Activated CD8-positive, alpha-beta memory T cell treated with anti-CD3 and anti-CD28 coated beads, Interleukin-2, amount 50 U/mL, for 24 hours (primary cell): ENCODE data around the gene ACP7.
"Not testable (repeated sequence)": the region's sequence is repeated elsewhere in the genome, so short reads cannot be mapped to it uniquely, and the experiment has no call there.

Experiments used
- DNase-seq: peaks from one replicate; pipeline ENCODE4 v3.0.0-alpha.2; 2020; ENCODE audit errors: extremely low read depth

The ACP7 gene

DNA sequence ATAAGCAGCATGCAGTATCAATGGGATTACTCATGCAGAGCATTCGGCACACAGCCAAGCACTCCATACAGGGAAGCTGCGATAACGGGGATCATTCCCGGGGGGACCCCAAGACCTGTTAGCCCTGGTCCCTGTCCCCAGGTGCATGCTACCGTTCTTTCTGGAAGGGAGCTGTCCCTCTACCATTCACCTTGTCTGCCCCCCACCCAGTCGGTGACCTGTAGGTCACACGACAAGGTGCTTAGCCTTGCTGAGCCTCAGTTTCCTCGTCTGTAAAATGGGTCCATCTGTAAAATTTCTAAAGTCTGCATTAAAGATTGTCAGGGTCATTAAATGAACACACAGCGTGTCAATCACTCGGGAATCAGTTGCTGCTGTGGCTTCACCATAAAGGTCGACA is 6.8 kb upstream of the ACP7 start:
- DNase-seq, result no peak

DNA sequence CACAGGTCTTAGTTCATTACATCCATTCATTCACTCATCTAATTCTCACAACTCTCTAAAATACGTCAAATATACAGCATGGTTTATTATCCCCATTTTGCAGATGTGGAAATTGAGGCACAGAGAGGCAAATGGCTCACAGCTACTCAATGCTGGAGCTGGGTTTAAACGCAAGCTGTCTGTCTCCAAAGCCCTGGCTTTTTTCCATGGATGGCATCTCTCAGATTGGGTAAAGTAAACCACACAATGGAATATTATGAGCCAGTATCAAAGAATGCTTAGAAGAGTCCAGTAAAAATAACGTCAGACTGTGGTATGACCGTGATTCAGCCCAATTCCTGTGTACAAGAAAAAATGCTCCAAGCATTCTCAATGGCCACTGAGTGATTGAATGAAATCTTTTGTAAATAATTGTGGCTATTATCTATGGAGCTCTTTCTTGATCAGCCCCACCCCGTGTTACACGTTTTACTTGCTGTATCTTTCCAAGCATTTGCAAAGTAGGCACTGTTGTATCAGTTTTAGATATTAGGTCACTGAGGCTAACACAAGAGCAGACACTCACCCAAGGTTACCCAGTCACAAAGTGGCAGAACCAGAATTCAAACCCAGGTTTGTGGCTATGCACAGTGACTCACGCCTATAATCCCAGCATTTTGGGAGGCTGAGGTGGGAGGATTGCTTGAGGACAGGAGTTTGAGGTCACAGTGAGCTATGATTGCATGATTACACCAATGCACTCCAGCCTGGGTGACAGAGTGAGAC is 5.5 kb upstream of the ACP7 start:
- no peak for DNase-seq

DNA sequence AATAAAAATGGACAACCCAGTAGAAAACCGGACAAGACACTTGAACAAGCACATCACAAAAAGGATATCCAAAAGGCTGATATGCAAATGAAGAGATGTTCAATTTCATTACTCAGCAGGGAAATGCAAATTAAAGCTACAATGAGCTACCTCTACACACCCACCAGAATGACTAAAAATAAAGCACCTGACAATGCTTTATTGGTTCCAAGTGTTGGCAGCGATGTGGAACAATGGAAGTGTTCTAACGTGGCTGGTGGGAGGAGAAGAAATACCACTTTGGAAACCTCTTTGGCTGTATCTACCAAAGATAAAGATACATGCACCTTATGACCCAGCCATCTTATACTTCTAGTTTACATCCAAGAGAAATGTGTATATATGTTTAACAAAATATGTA is 3.7 kb upstream of the ACP7 start:
- no peak for DNase-seq

DNA sequence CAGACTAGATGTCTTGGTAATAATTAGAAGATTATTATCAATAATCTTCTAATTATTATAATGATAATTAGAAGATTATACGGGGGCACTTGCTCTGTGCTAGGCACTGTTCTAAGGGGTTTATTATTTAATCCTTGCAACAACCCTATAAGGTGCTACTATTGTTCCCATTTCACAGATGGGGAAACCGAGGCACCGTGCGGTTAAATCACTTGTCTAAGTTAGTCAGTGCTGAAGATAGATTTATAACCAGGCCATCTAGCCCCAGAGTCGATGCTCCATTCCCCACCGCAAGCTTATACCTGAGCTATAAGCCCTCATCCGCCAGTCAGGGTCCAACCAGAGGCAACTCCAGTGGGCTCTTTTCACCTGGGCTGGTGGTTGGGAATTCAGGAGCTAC is 2.0 kb upstream of the ACP7 start:
- DNase-seq, result no peak

DNA sequence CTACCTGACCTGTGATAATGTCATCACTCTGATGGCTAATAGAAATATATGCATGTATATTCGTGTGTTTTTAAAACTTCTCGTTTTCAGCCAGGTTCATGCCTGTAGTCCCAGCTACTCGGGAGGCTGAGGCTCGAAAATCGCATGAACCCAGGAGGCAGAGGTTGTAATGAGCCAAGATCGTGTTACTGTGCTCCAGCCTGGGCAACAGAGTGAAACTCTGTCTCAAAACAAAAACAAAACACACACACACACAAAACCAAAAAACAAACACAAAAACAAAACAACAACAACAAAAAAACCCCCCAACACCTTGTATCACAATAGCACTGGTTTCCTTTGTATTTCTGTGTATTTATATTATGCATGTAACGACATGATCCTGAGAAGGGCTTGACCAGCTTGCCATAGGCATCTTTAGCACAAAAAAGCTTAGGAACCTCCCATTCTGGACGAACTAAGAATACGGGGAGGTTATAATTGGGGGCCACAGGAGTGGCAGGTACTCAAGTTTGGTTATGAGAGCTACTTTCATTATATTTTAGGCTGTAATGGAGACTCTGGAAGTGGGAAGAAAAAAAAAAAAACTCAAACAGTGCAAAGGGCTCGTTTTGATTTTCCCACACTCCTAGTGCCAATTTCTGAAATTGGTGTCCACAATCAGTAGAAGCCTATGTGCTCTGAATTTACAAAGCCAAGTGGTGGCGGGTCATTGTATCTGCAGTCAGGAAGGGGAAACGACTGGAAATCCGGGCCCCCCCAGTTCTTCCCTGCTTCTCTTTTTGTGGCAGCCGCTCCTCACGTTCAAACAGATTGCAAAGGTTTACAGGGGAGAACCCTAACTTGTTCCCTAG is 1.2 kb upstream of the ACP7 start:
- no peak for DNase-seq

DNA sequence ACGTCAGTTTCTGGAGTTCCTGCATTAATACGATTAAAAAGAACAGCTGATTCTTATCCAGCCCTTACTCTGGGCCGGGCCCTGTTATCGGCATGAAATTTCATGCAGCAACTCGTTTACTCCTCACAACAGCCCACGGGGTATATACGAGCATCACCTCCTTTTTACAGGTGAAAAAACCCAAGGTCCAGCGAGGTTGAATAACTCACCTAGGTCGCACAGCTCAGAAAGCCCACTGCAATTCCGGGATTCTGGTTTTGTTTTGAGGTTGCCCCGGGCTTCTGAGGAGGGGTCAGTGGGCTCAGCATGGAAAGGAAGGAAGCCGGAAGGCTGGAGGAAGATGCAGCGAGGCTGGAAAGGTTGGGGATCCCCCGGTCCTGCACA is 577 bp upstream of the ACP7 start:
- no peak for DNase-seq

DNA sequence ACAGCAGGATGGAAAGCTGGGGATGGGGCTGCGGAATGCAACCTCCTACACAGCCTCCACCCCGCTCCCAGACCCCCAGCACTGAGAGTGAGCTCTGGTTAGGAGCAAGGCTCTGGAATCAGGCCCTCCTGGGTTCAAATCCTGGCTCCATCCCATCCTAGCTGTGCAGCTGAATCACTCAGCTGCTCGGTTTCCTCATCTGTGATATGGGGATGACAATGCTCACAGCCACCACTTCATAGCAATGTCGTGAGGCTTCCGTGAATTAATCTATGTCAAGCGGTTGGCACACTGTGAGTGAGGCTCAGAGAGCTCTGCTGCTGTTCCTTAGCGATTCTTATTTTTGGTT is 538 bp downstream of the ACP7 start:
- no peak for DNase-seq

DNA sequence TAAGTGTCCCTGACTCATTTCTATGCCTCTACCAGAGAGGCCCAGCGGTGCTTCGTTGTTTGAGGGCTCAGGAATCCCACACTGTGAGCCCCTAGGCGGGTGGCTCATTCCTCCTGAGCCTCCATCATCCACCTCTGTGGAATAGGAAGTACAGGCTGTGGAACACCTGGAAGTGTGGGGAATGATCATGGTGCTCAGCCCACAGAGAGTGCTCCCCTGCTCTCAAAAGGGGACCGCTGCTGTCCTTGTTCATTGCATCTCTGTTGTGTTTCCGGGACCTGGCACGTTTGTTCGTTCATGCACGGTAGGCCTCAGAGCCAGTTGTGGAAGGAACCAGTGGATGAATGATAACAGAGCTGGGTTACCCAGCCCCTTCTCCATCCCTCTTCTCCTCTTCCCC is 1.2 kb downstream of the ACP7 start:
- no peak for DNase-seq

DNA sequence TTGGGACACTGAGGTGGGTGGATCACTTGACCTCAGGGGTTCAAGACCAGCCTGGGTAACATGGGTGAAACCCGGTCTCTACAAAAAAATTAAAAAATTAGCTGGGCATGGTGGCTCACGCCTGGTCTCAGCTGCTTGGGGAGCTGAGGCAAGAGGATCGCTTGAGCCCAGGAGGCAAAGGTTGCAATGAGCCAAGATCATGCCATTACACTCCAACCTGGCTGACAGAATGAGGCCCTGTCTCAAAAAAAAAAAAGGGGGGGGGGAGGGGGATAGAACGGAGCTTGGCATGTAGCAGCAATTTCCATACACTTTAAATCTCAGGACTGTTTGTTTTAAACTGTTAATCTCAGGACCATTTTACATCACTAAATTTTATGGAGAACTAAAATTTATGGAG is 2.2 kb downstream of the ACP7 start:
- no peak for DNase-seq

DNA sequence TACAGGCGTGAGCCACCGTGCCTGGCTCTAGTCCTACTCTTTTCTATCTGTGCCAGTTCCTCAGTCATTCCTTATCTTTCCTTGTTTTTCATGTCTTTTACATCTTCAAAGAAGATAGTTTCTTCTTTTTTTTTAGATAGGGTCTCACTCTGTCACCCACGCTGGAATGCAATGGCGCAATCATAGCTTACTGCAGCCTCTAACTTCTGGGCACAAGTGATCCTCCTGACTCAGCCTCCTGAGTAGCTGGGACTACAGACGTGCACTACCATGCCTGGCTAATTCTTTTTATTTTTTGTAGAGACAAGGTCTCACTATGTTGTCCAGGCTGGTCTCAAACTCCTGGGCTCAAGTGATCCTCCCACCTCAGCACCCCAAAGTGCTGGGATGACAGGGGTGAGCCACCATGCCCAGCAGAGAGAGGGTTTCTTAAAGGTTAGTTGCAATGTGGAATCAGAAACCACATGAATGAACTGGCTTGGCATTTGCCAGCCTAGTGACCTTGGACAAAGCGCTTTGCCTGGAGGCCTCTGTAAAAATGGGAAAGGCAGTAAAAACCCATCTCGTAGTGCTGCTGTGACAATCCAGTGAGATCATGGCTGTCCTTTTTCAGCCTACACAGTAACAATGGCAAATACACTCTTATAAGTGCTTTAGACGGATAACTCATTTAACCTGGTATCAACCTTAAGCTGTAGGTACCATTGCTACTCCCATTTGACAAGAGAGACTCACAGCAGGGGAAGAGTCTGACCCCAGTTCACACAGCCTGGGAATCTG is 3.9 kb downstream of the ACP7 start:
- no peak for DNase-seq

DNA sequence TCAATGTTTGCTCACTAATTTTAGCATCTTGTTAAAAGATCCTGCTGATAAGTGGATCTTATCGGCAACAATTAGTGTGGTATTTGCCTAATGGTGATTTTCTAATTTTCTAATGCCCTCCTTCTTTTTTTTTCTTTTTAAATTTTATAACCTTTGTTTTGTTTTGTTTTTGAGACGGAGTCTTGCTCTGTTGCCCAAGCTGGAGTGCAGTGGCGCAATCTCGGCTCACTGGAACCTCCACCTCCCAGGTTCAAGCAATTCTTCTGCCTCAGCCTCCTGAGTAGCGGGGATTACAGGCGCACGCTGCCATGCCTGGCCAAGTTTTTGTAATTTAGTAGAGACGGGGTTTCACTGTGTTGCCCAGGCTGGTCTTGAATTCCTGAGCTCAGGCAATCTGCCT is 5.8 kb downstream of the ACP7 start:
- DNase-seq, result not testable (repeated sequence)

DNA sequence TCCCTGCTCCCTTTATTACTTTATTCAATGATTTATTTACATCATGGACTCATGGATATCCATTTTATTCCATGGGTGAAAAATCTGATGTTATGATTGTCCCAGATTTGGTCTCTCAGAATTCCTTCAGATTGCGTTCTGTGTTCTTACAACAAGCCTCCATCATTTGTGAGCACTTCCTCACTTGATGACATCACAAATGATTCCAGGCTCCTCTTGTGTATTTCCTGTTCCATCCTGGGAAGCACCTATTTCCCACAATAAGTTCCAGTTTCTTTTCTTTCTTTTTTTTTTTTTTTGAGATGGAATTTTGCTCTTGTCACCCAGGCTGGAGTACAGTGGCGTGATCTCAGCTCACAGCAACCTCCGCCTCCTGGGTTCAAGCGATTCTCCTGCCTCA is 6.7 kb downstream of the ACP7 start:
- no peak for DNase-seq

DNA sequence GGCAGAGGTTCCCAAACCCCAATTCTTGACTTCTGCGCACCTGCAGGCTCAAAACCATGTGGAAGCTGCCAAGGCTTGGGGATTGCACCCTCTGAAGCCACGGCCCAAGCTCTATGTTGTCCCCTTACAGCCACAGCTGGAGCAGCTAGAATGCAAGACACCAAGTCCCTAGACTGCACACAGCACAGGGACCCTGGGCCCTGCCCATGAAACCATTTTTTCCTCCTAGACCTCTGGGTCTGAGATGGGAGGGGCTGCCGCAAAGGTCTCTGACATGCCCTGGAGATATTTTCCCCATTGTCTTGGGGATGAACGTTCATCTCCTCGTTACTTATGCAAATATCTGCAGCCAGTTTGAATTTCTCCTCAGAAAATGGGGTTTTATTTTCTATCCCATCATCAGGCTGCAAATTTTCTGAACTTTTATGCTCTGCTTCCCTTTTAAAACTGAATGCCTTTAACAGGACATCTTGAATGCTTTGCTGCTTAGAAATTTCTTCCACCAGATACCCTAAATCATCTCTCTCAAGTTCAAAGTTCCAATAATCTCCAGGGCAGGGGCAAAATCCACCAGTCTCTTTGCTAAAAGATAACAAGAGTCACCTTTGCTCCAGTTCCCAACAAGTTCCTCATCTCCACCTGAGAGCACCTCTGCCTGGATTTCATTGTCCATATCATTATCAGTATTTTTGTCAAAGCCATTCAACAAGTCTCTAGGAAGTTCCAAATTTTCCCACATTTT is 11.8 kb downstream of the ACP7 start:
- not testable (repeated sequence) for DNase-seq

DNA sequence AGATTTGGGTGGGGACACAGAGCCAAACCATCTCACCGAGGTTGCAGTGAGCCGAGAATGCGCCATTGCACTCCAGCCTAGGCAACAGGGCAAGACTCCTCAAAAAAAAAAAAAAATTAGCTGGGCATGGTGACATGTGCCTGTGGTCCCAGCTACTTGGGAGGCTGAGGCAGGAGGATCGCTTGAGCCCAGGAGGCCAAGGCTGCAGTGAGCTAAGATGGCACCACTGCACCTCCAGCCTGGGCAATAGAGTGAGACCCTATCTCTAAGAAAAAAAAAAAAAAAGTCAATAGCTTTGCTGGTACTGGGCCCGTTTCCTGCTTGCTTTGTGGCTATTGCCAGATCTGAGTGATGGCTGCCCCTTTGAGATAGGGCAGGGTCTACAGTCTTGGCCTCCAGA is 13.1 kb downstream of the ACP7 start:
- no peak for DNase-seq

DNA sequence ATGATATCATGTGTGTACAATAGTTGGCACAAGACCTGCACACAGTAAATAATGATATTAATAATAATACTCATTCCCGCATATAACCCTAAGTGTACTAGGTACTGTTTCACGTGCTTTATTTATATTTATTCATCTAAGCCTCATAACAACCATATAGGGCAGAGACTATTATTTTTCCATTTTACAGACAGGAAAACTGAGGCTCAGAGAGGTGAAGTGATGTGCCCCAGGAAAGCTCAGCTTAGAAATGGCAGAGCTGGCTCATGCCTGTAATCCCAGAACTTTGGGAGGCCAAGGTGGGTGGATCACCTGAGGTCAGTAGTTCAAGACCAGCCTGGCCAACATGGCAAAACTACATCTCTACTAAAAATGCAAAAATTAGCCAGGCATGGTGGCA is 13.6 kb downstream of the ACP7 start:
- DNase-seq, result no peak

DNA sequence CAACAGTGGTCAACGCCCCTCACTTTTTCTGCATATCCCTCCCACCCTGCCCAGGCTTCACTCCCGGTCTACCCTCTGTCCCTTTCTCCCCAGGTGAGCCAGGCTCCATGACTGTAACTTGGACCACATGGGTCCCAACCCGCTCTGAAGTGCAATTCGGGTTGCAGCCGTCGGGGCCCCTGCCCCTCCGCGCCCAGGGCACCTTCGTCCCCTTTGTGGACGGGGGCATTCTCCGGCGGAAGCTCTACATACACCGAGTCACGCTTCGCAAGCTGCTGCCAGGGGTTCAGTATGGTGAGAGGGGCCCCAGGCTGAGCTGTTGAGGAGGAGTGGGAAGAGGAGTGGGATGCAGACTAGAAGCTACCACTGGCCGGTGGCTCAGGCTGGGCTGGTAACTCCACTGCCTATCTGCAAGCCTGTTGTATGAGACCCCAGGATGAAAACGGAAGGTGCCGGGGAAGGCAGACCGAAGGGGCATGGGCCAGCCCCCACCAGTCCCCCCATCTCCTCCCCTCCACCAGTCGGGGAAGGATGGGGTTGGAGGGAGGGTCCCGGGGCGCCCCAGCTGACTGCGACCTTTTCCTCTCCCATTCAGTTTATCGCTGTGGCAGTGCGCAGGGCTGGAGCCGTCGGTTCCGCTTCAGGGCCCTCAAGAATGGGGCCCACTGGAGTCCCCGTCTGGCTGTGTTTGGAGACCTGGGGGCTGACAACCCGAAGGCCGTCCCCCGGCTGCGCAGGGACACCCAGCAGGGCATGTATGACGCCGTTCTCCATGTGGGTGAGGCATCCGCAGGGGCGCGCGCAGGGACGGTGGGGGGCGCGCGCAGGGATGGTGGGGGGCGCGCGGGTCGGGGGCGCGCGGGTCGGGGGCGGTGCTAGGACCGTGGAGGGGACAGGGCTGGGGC is 14.4 kb downstream of the ACP7 start:
- DNase-seq, result no peak

DNA sequence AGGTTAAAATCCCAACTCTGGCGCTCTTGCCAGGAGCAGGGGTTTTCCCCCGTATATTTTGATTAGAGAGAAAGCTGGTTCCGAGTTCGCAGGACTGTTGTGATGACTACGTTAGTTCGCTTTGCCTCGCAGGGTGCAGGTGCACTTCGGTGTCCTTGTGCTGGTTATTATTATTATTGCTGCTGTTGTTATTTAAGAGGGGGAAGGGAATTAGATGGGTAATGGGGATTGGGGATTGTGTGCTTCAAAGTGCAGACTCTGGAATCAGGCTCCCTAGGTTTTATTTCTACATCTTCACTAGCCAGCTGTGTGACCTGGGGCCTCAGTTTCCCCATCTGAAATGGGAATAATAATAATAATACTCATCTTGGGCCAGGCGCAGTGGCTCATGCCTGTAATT is 15.2 kb downstream of the ACP7 start:
- DNase-seq, result no peak

DNA sequence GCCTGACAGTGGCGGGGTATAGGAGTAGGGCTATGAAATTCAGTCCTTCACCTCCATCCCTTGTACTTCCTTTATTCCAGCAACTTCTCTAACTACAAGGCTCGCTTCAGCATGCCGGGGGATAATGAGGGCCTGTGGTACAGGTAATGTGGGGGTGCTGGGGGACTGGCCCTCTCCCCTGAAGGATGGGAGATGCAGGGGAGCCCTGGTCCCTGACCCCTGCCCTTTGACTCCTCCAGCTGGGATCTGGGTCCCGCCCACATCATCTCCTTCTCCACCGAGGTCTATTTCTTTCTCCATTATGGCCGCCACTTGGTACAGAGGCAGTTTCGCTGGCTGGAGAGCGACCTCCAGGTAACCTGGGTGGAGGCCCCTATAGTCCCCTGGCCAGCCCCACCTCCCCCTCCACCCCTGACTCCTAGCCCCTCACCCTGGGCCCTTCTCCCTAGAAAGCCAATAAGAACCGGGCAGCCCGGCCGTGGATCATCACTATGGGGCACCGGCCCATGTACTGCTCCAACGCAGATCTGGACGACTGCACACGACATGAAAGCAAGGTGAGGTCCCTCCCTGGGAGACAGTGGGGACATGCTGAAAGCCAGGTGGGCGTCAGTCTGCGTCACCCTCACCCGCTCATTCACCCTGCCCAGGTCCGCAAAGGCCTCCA is 16.5 kb downstream of the ACP7 start:
- DNase-seq, result no peak

DNA sequence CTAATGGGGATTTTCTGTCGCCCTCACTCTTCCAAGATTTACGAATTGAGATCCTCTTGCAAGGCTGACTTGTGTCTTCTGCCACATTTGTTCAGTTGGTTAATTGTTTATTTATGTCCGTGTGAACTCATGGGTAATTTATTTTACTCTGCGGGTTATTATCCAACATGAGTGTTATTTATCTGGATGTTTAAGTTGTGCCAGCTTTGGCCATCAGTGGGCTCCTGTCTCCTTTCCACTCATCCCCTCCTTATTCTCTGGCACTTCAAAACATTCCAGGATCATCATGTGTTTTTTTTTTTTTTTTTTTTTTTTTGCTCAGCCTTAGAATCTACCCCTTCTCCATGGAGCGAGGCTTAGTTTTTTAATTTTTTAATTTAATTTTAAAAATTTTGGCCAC is 19.0 kb downstream of the ACP7 start:
- no peak for DNase-seq

DNA sequence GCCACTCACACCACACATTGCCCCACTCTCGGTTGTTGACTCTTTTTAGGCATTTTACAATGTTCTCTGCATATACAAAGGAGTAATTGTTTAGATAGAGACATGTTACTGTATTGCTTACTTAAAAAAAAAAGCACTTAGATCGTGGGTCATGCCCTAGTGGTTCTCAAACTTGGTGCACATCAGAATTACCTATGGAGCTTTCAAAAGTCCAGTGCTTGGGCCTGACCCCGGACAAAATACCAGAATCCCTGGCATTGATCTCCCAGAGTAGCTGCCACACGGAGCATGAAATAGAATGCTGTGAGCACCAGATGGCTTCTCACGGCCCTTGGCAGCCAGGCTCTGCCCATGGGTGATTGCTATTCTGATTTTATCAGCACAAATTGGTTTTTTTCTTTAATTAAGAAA is 20.0 kb downstream of the ACP7 start:
- no peak for DNase-seq
